DOHH2 (cell line): Measurements from ENCODE around the gene NEK7.

Source experiments
- CTCF ChIP-seq: fragments of 200-600 bp; sonication (generic); IDR thresholded peaks from one replicate; pipeline ENCODE4 v1.5.1; 2014; ENCODE audit warnings: antibody characterized with exemption, mild to moderate bottlenecking, low read depth, low read length; ENCODE audit not compliant: poor library complexity, severe bottlenecking
- EZH2phosphoT487 ChIP-seq: fragments of 200-600 bp; sonication (generic); IDR thresholded peaks from 2 replicates; pipeline ENCODE4 v1.6.1; 2017; ENCODE audit warnings: borderline replicate concordance, mild to moderate bottlenecking, antibody characterized with exemption, low read length, moderate library complexity, mixed read lengths

GRCh38 chr1:198117267-198117666, 39.5 kb upstream of the NEK7 start:
- no peak for TF ChIP-seq CTCF
- no peak for TF ChIP-seq EZH2phosphoT487
